Gastroesophageal sphincter (tissue), 4 donors: ENCODE results near the gene IGSF10. TPM values are rescaled to one million over a fixed set of nuclear protein-coding genes. Genes with fewer than 3 reads are reported as not detected.

ENCODE experiments used
- ATAC-seq: fragments of 150-250 bp; one replicate; pipeline ENCODE4 v1.9.1; 2016; ENCODE audit warnings: mild to moderate bottlenecking, moderate library complexity
- H3K27ac ChIP-seq, 4 donors: fragments of 200-600 bp; sonication (generic) in 3 of 4; 1 replicate in 3 of 4; 2 replicates in 1 of 4; pipeline ENCODE4 v1.5.1; 2016 to 2019
- H3K27me3 ChIP-seq: fragments of 200-600 bp; sonication (generic); one replicate; pipeline ENCODE4 v1.5.1; 2019
- H3K36me3 ChIP-seq, 2 donors: fragments of 200-600 bp; sonication (generic); one replicate each; pipeline ENCODE4 v1.5.1; 2019; ENCODE audit warnings: control low read depth in 1 of 2
- H3K4me1 ChIP-seq, 3 donors: fragments of 200-600 bp; sonication (generic); 1 replicate in 2 of 3; 2 replicates in 1 of 3; pipeline ENCODE4 v1.5.1; 2016 to 2019; ENCODE audit warnings: control low read depth in 2 of 3
- H3K4me3 ChIP-seq, 2 donors: fragments of 200-600 bp; sonication (generic); one replicate each; pipeline ENCODE4 v1.5.1; 2019; ENCODE audit warnings: mild to moderate bottlenecking in 1 of 2, moderate library complexity in 1 of 2
- H3K9me3 ChIP-seq, 3 donors: fragments of 200-600 bp; sonication (generic); one replicate each; pipeline ENCODE4 v1.5.1; 2017 to 2019; ENCODE audit warnings: control low read depth in 2 of 3
- EP300 ChIP-seq: sonication (generic); formaldehyde crosslinking; IDR thresholded peaks from one replicate; pipeline ENCODE4 v1.6.1; 2017; ENCODE audit warnings: antibody characterized with exemption, mild to moderate bottlenecking
- POLR2A ChIP-seq, 2 donors: fragments of 450-650 bp; IDR thresholded peaks; one replicate each; pipeline ENCODE4 v1.6.1; 2017; ENCODE audit warnings: antibody characterized with exemption in 2 of 2, mild to moderate bottlenecking in 2 of 2, moderate library complexity in 1 of 2
- POLR2AphosphoS5 ChIP-seq: sonication (generic); formaldehyde crosslinking; IDR thresholded peaks from one replicate; pipeline ENCODE4 v1.6.1; 2017; ENCODE audit warnings: antibody characterized with exemption
- WGBS, 2 donors: methylation state at CpG; one replicate each; pipeline ENCODE4 v1.1.5; 2018; ENCODE audit warnings: low coverage in 1 of 2; 5-methylcytosine and 5-hydroxymethylcytosine counted together
- total RNA-seq, 4 donors: library from RNA; depleted of rRNA; stranded (reverse); fragments of >200 nt; gene quantifications; one replicate each; pipeline ENCODE4 v1.1.0, GENCODE V29; 2016
- TF ChIP-seq, protein P1 (sequence below), 4 experiments: fragments of 200-600 bp in 2 of 4; fragments of 450-650 bp in 2 of 4; sonication (generic) in 1 of 4; IDR thresholded peaks; one replicate each; pipeline ENCODE4 v1.5.1; 2017 to 2019; ENCODE audit warnings: antibody characterized with exemption in 4 of 4, mild to moderate bottlenecking in 2 of 4, moderate library complexity in 2 of 4

Gene IGSF10
- total RNA-seq, 4 donors from 2014 or later = 1.4 to 8.3 (median 2.4) TPM

DNA sequence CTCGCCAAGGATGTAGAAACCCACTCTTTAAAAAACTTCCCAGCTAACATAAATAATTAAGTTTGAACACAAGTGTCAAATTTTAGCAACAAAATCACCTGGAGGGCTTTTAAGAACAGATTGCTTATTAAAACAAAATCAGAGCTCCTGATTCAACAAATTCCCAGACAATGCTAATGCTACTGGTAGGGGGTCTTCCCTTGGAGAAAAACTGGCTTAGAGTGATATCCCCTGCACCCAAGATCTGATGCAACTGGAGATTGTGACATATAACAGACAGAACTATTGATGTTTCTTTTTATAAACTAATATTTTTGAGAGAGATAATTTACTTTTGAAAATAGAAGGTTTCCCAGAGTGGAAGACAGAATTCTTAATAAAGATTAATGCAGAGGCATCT is 19.9 kb downstream of the IGSF10 start:
- H3K36me3 ChIP-seq = no peaks in the 10 kb centered on the region
- H3K9me3 ChIP-seq = no peaks in the 10 kb centered on the region
- ATAC-seq = no peak
- H3K4me3 ChIP-seq = no peak overlapping the region
- H3K4me1 ChIP-seq = no peaks in the 10 kb centered on the region
- 89 to 90% methylated on average over 1 of the region's 1 CpG for WGBS, 2 donors
- no peak overlapping the region for H3K27ac ChIP-seq
- no peaks in the 10 kb centered on the region for H3K27me3 ChIP-seq
- TF ChIP-seq POLR2AphosphoS5 (no peak), EP300 (no peak), POLR2A (IDR thresholded peaks at IDR 0.05) (no peak)
- TF ChIP-seq, protein P1, sequence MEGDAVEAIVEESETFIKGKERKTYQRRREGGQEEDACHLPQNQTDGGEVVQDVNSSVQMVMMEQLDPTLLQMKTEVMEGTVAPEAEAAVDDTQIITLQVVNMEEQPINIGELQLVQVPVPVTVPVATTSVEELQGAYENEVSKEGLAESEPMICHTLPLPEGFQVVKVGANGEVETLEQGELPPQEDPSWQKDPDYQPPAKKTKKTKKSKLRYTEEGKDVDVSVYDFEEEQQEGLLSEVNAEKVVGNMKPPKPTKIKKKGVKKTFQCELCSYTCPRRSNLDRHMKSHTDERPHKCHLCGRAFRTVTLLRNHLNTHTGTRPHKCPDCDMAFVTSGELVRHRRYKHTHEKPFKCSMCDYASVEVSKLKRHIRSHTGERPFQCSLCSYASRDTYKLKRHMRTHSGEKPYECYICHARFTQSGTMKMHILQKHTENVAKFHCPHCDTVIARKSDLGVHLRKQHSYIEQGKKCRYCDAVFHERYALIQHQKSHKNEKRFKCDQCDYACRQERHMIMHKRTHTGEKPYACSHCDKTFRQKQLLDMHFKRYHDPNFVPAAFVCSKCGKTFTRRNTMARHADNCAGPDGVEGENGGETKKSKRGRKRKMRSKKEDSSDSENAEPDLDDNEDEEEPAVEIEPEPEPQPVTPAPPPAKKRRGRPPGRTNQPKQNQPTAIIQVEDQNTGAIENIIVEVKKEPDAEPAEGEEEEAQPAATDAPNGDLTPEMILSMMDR (IDR thresholded peaks at IDR 0.05) = no peak

DNA sequence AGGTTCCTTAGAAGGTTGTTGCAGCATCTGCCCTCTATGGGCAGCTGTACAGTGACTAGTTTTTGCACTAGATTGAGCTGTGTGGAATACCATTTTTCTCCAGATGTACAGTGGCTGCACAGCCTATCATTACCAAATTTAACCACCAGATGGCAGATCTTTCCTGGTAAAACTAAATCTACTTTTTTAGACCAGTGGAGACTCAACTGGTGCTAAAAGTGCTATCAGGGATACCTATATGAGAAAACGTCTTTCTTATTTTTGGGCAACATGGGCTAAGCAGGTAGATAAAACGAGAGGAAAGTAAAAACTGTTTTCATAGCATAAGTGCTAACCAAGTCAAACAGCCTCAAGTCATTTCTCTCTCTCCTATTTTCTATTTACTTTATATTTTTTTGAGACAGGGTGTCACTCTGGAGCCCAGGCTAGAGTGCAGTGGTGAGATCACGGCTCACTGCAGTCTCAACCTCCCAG is 21.2 kb downstream of the IGSF10 start:
- H3K4me1 ChIP-seq = no peaks in the 10 kb centered on the region
- peak; percentile 39 for ATAC-seq
- TF ChIP-seq, protein P1 (IDR thresholded peaks at IDR 0.05) = peak; percentile 81 to 90 (median 84)
- no peak for TF ChIP-seq POLR2A (IDR thresholded peaks at IDR 0.05)
- H3K4me3 ChIP-seq = no peak overlapping the region
- H3K27ac ChIP-seq = no peak overlapping the region
- 9 to 32% methylated on average over 2 to 3 of the region's 3 CpGs for WGBS, 2 donors
- no peaks in the 10 kb centered on the region for H3K9me3 ChIP-seq
- no peaks in the 10 kb centered on the region for H3K36me3 ChIP-seq
- no peaks in the 10 kb centered on the region for H3K27me3 ChIP-seq

DNA sequence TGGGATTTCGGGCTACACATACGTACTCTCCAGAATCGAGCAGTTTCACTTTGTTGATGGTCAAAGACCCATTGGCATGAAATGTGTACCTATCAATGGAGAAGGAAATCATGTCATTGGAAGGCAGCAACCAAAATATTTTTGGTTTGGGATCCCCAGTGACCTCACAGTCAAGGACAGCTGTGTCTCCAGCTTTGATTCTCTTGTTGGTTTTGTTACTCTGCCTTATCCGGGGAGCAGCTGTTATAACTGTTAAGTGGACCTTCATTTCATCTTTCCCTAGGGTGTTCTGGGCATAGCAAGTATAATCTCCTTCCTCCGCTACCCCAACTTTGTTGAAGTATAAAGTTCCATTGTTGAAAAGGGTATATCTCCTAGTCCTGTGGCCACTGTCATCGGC is 23.0 kb downstream of the IGSF10 start:
- Histone ChIP-seq H3K27ac (no peak overlapping the region), H3K9me3 (no peaks in the 10 kb centered on the region), H3K36me3 (no peaks in the 10 kb centered on the region), H3K4me3 (no peak overlapping the region), H3K27me3 (no peaks in the 10 kb centered on the region), H3K4me1 (peaks cover 0 to 7% (median 0%) of the 10 kb centered on the region in 3 donors)
- TF ChIP-seq EP300 (no peak), POLR2A (IDR thresholded peaks at IDR 0.05) (no peak), POLR2AphosphoS5 (no peak)
- TF ChIP-seq, protein P1 (IDR thresholded peaks at IDR 0.05) = no peak
- no peak for ATAC-seq
- 89 to 93% methylated on average over 6 of the region's 6 CpGs for WGBS, 2 donors

DNA sequence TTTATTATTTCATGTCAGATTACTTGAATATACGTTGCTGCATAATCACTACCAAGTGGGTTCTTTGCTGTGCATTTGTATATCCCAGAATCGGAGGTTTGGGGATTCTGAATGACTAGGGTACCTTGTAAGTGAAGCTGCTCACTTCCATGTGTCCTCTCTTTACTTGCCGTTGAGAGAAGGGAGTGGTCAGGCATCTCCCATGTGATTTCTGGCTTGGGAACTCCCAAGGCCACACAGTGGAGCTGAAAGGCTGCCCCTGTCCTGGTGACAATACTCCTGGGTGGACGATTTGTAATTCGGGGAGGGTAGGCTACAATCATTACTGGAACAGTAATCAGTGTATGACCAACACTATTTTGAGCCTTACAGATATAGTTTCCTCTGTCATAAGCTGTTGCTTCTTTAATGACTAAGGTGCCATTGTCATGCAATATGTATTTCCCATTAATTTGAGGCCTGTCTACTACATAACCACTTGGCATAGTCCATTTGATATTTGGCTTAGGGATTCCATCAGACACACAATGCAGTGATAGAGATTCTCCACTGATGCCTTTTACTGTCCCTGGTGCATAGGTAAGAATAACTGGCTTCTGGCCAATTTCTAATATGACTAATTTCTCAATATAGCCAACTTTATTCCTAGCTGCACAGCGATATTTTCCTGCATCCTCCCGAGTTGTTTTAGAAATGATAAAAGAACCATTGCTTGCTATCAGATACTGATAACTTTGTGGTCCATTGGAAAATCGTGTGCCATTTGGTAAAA is 24.0 kb downstream of the IGSF10 start:
- ATAC-seq = no peak
- Histone ChIP-seq H3K27me3 (no peaks in the 10 kb centered on the region), H3K27ac (no peak overlapping the region), H3K4me3 (no peak overlapping the region), H3K9me3 (no peaks in the 10 kb centered on the region), H3K4me1 (peaks cover 0 to 7% (median 0%) of the 10 kb centered on the region in 3 donors), H3K36me3 (no peaks in the 10 kb centered on the region)
- no peak for TF ChIP-seq POLR2AphosphoS5
- no peak for TF ChIP-seq POLR2A (IDR thresholded peaks at IDR 0.05)
- TF ChIP-seq, protein P1 (IDR thresholded peaks at IDR 0.05) = no peak
- no peak for TF ChIP-seq EP300
- 82 to 86% methylated on average over 8 of the region's 8 CpGs for WGBS, 2 donors
